NCI-H1694 (cell line): ENCODE measurements around the gene FMNL2.

Source experiments
- DNase-seq: peaks from one replicate; lab custom pipeline; 2025; lab: John Stamatoyannopoulos, UW

FMNL2 gene

GRCh38 chr2:152529420-152530115, 194.6 kb downstream of the FMNL2 start:
- DNase-seq: no peak

DNA sequence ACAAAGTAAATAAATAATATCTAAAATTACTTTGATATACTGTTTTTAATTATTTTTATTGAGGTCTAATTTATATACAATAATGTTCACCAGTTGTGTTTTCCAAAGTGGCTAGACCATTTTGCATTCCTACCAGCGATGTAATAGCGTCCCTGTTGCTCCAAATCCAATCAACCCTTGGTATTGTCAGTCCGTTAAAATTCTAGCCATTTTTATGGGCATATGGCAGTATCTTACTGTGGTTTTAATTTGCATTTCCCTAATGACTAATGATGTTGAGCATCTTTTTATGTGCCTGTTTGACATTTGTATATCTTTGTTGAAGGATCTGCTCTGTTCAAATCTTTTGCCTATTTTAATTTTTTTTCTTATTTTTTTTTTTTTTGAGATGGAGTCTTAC, 197.3 kb downstream of the FMNL2 start:
- no peak for DNase-seq

DNA sequence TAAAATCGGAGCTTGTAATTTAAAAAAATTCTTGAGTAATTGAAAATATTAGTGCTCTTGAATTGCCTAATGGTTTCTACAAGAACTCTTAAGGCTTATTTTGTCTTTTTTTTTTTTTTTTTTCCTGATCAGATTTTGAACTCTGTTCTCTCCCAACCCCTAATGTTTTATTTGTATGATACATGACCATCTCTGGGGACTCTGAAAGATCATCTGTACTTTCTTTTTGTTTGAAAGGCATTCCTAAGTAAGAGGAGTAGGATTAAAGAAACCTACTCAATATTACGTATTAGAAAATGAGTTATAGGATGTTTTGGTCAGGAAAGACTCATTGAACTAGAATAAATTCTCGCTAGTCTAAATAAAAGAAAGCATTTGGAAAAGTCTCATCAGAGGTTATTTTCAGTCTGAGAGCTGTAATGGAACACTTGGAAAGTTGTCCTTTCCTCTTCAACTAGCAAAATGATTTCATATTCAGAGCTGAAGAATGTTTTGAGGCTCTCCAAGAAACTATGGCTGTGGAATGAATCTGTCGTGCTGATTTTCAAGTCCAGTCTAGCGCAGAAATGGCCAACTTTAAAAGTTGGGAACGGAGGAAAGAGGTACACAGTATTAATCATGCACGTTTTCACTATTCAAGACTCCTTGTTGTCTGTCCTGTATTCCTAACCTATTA, 199.6 kb downstream of the FMNL2 start:
- no peak for DNase-seq

DNA sequence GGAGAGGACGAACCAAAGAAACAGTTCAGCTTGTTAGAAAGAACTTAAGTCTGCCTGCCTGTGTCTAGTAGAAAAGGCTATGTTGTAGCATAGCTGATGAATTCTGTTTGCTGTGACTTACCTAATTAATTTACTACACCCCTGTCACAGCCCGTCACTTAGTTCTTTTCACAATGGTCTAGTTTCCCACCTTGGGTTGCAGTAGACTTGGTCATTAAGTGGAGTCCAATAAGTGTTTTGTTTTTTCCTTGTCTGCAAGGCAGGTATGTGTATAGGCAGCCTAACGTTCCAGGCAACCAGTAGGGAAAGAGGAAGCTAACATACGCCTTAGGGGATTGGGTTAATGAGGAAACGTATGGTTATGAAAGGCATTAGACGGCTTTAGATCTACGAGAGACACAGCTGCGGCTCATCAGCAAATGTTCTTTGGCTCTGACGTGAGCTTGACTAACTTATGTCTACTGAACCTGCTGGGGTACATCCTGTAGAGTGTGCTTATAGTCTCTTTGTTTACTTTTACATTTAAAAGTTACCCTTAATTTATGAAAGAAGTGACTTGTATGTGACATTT, 202.2 kb downstream of the FMNL2 start:
- DNase-seq: no peak

- DNase-seq: no peak
Measured at GRCh38 chr2:152539424-152539823, 204.4 kb downstream of the FMNL2 start.

DNA sequence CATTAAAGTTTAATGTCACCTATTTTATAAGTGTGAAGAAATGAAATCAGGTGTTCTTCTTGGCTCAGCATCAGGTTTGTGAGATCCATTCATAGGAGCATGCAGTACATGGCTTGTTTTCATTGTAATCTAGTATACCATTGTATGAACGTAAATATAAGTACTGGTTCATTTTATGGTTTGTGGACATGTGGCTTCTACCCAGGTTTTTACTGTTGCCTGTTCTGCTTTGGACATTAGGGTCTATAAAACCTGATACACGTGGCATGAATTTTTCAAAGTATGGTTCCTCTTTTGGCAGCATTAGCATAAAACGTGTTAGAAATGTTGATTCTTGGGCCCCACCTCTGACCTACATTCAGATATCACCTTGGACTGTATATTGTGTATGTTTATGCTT, 206.7 kb downstream of the FMNL2 start:
- DNase-seq: no peak

- no peak for DNase-seq
Measured at GRCh38 chr2:152542337-152542994, 207.5 kb downstream of the FMNL2 start.

GRCh38 chr2:152542995-152543481, 208.1 kb downstream of the FMNL2 start:
- DNase-seq: no peak

- DNase-seq: no peak
Measured at GRCh38 chr2:152543717-152544116, 208.7 kb downstream of the FMNL2 start.

GRCh38 chr2:152544638-152545037, 209.7 kb downstream of the FMNL2 start:
- DNase-seq: no peak

DNA sequence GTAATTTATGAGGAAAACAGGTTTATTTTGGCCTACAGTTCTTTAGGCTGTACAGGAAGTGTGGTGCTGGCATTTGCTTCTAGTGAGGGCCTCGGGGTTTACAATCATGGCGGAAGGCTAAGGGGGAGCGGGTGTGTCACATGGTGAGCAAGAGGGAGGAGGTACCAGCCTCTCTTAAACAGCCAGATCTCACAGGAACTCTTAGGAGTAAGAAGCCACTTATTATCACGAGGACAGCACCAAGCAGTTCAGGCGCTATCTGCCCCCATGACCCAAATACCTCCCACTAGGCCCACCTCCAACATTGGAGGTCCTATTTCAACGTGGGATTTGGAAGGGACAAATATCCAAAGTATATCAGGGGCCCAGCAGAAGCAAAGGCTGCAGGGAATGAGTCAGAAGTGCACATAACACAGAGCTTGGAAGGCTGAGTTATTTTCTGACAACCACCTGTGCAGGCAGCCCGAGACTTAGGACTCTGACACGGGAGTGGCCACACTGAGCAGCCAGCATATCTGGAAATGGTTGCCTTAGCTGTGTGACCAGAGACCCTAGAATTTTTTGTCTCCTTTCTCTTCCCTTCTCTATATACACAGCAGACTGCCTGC, 211.4 kb downstream of the FMNL2 start:
- DNase-seq: no peak

DNA sequence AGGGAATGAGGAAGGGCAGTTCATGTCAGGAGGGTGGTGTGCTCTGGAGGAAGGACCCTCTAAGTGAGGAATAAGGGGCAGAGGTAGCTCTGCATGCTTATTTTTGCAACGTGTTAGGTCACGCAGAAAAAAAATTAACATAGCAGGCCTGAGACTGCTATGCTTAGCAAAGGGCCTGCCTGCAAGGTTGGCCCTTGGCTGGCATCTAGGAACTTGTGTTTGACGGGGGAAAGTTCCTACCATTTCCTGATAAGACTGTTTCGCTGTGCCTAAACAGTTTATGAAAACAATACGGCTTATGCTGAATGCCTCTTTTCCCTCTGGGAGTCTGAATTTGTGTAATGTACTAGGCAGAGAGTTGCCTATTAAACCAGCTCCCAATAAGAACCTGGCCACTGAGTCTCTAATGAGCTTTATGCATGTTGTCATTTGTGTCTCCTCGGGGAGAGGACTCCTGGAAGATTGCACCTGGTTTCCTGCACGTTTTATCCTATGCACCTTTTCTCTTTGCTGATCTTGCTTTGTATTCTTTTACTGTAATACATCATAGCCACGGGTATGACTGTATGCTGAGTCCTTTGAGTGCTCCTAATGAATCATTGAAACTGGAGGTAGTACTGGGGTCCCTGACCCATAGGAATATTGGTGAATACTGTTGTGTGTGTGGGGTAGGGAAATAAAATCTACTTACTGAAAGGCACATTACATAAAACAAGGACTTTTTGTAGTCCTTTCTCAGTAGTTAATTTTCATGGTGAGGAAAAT, 213.3 kb downstream of the FMNL2 start:
- DNase-seq: no peak

- DNase-seq: no peak
Measured at GRCh38 chr2:152548996-152549395, 214.0 kb downstream of the FMNL2 start.

- DNase-seq: no peak
Measured at GRCh38 chr2:152549423-152549822, 214.4 kb downstream of the FMNL2 start.

GRCh38 chr2:152550386-152550785, 215.4 kb downstream of the FMNL2 start:
- DNase-seq: no peak

DNA sequence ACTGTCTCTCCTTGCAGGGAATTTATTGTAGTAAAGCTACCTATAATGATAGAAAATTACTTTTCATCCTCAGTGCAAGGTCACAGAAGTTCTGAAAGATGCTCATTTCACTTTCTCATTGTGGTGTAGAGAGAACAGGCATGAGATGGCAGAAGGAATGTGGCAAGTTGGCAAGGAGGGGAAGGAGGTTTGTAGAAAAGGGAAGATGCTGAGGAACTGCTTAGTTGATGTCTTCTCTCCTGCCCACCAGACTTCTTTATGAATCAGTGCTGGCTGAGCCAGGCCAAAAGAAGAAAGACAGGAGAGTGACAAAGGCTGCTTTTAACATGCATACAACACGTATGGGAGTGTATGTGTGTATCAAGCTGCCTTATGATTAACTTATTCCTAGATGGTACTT, 217.9 kb downstream of the FMNL2 start:
- DNase-seq: no peak

- no peak for DNase-seq
Measured at GRCh38 chr2:152553518-152553917, 218.5 kb downstream of the FMNL2 start.

DNA sequence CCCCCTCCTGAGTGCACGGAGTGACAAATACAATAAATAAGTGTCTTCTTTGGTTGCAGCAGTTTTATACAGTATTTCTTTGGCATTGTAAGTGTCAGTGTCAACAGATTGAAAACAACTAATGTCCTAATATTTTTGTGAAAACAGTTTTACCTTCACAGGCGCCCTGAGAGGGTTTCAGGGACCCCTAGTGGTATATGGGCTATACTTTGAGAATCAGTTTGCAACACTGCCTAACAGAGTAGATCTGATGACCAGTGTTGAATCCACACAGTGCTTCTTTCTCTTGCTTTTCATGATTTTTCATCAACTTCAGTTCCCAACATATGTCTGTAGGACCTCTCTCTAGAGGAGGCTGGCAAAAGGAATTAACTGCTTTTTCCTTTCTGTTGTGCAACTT, 220.1 kb downstream of the FMNL2 start:
- no peak for DNase-seq

GRCh38 chr2:152556506-152556905, 221.5 kb downstream of the FMNL2 start:
- no peak for DNase-seq

GRCh38 chr2:152557273-152557888, 222.4 kb downstream of the FMNL2 start:
- DNase-seq: no peak
